MM.1S (cell line): ENCODE measurements around the gene SMC3.

ENCODE experiments used
- CTCF ChIP-seq: fragments of 300-600 bp; sonication (generic); IDR thresholded peaks from 2 replicates; pipeline ENCODE4 v1.5.1; 2016; ENCODE audit warnings: antibody characterized with exemption, low read length, mixed read lengths
- EZH2 ChIP-seq: fragments of 300-600 bp; sonication (generic); optimal IDR thresholded peaks from 2 replicates; pipeline ENCODE3; 2017; ENCODE audit warnings: low read depth, mild to moderate bottlenecking, antibody characterized with exemption, low read length, mixed read lengths
- EZH2phosphoT487 ChIP-seq: fragments of 300-600 bp; sonication (generic); IDR thresholded peaks from 2 replicates; pipeline ENCODE4 v1.6.1; 2018; ENCODE audit warnings: antibody characterized with exemption, low read length

GRCh38 chr10:110524179-110524858 lies 43.2 kb upstream of the SMC3 start:
- TF ChIP-seq CTCF (no peak), EZH2 (no peak), EZH2phosphoT487 (no peak)
